ENCODE data around the gene CACNA2D2. TPM values are rescaled to one million over a fixed set of nuclear protein-coding genes. Genes with fewer than 3 reads are reported as not detected.

Gene CACNA2D2
- total RNA-seq, 1 donor from 2014 or later = 2.5 TPM

DNA sequence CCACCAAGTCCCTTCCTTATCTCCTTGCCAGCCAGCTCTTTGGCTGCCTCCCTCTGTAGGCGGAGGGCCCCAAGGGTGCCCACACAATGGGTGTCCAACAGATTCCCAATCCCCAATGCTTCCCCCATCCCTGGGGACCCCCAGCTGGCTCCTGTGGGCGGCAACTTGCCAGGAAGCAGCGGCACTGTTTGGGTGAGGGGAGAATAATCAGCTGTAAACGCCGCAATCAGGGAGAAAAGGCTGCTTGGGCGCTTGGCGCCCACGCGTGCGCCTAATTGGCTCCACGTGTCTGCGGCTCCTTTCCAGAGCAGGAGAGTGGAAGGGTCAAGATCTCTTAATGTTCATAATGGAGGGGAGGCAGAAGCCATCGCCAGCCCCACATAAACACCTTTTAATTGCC is 76.2 kb downstream of the CACNA2D2 start:
- H3K9me3 ChIP-seq = no peaks in the 10 kb centered on the region
- DNase-seq (ENCODE audit: extremely low spot score in 2 of 2) = no peak
- H3K4me3 ChIP-seq = no peak overlapping the region
- TF ChIP-seq, protein P1, sequence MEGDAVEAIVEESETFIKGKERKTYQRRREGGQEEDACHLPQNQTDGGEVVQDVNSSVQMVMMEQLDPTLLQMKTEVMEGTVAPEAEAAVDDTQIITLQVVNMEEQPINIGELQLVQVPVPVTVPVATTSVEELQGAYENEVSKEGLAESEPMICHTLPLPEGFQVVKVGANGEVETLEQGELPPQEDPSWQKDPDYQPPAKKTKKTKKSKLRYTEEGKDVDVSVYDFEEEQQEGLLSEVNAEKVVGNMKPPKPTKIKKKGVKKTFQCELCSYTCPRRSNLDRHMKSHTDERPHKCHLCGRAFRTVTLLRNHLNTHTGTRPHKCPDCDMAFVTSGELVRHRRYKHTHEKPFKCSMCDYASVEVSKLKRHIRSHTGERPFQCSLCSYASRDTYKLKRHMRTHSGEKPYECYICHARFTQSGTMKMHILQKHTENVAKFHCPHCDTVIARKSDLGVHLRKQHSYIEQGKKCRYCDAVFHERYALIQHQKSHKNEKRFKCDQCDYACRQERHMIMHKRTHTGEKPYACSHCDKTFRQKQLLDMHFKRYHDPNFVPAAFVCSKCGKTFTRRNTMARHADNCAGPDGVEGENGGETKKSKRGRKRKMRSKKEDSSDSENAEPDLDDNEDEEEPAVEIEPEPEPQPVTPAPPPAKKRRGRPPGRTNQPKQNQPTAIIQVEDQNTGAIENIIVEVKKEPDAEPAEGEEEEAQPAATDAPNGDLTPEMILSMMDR (IDR thresholded peaks at IDR 0.05) = no peak
- no peak for TF ChIP-seq POLR2A (IDR thresholded peaks at IDR 0.05)
- intact Hi-C loops (cut with DNase I) = no loop called here
- H3K27ac ChIP-seq = no peak overlapping the region
- H3K27me3 ChIP-seq = no peaks in the 10 kb centered on the region
- H3K36me3 ChIP-seq = no peaks in the 10 kb centered on the region
- H3K4me1 ChIP-seq = peaks cover 9% of the 10 kb centered on the region

DNA sequence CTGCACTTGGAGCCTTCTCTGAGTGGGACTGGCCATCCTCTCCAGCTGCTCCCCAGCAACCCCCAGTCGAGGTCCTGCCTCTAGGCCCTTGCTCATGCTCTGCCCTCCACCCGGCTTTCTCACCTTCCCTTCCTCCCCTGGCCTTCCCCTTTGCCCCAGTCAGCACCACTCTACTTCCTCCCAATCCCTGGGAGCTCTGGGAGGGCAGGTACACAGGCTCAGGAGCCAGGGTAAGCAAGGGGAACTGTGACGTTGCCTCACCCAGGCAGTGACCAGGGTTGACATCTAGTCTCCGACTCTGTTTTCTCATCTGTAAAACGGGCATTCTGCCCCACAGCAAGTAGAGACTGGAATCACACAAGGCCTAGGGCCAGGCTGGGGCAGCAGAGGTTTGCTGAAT is 77.5 kb downstream of the CACNA2D2 start:
- Histone ChIP-seq H3K9me3 (no peaks in the 10 kb centered on the region), H3K4me3 (no peak overlapping the region), H3K27ac (no peak overlapping the region), H3K27me3 (no peaks in the 10 kb centered on the region), H3K4me1 (peaks cover 9% of the 10 kb centered on the region), H3K36me3 (no peaks in the 10 kb centered on the region)
- TF ChIP-seq, protein P1 (IDR thresholded peaks at IDR 0.05) = no peak
- DNase-seq (ENCODE audit: extremely low spot score in 2 of 2) = no peak
- intact Hi-C loops (cut with DNase I) = no loop called here

DNA sequence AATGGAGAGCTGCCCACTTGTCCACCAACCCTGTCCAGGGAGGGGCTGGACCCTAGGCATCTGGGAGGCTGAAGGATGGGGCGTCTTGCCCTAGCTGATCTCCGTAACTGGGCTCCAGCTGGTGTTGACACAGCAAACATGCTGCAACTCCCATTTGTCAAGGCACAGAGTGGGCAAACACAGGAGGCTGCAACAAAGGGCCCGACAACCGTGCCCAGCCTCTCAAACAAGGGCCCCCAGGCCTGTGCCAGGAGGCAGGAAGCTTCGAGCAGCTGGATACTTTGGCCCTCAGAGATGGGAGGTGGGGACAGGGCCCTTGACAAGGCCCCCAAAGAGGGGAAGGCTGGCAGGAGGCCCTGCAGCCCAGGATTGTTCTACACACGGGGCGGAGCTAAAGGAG is 79.9 kb downstream of the CACNA2D2 start:
- Histone ChIP-seq H3K4me1 (no peaks in the 10 kb centered on the region), H3K27me3 (no peaks in the 10 kb centered on the region), H3K27ac (no peak overlapping the region), H3K4me3 (no peak overlapping the region), H3K36me3 (no peaks in the 10 kb centered on the region), H3K9me3 (no peaks in the 10 kb centered on the region)
- TF ChIP-seq POLR2AphosphoS5 (IDR thresholded peaks at IDR 0.05; ENCODE audit: insufficient read depth in 1 of 2, low read depth in 1 of 2) = no peak
- TF ChIP-seq POLR2A (IDR thresholded peaks at IDR 0.05) = no peak
- TF ChIP-seq, protein P1 (IDR thresholded peaks at IDR 0.05) = no peak
- no peak for DNase-seq (ENCODE audit: extremely low spot score in 2 of 2)
- intact Hi-C loops (cut with DNase I) = no loop called here

DNA sequence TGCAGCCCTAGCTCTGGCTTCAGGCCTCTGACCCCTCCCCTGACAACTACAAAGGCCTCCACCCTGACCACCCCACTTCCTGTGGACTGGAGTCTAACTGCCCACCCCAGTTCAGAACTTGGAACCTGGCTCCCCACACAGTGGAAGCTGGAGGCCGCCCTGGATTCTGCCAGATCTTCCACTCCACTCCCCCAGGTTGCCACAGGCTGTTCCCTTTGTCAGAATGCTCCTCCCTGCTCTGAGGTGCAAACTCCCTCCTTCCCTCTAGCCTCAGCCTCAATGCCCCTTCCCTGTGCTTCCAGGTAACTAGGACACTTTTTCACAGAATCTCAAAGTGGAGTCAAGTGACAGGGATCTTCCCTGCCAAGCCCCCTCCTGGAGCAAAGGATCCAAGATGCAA is 81.3 kb downstream of the CACNA2D2 start:
- intact Hi-C loops (cut with DNase I) = no loop called here
- no peaks in the 10 kb centered on the region for H3K9me3 ChIP-seq

DNA sequence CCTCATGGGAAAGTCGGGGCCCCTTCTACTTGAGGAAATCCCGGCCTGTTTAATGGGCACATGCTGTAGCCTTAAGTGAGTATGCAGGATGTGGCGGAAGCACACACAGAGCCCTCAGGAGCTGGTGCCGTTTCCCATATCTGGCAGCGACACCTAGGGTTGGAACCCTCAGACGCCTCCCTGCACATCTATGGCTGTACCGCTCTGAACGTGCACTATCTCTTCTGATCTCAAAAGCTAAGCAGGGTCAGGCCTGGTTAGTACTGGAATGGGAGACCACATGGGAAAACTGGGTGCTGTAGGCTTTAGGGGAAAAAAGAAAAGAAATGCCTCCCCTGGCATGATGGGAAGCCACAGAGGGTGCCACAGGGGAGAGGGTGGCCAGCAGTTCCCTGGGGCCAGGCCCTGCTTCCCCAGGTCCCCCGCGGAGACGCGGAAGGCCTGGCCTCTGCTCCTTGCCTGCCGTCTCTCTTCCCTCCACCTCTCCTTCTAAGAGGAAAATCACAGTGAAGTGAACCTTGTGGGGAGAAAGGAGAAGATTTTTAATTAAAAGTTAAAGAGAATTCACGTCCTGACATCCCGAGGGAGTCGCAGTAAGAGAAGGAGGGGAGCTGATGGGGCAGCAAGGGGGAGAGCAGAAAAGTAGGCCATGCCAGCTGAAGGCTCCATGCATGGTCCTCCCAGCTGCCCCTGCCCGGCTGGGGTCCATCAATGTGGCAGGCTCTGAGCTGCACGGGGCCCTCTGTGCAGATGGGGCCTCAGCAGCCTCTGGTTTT is 83.7 kb downstream of the CACNA2D2 start:
- no peaks in the 10 kb centered on the region for H3K36me3 ChIP-seq
- H3K4me1 ChIP-seq = no peaks in the 10 kb centered on the region
- H3K4me3 ChIP-seq = no peak overlapping the region
- TF ChIP-seq, protein P1 (IDR thresholded peaks at IDR 0.05) = no peak
- no peak for TF ChIP-seq POLR2AphosphoS5 (IDR thresholded peaks at IDR 0.05; ENCODE audit: insufficient read depth in 1 of 2, low read depth in 1 of 2)
- no peak for TF ChIP-seq POLR2A (IDR thresholded peaks at IDR 0.05)
- no peak for DNase-seq (ENCODE audit: extremely low spot score in 2 of 2)
- intact Hi-C loops (cut with DNase I) = no loop called here
- no peak overlapping the region for H3K27ac ChIP-seq
- no peaks in the 10 kb centered on the region for H3K9me3 ChIP-seq
- H3K27me3 ChIP-seq = no peaks in the 10 kb centered on the region

More for the DNA sequence above, 81.3 kb downstream of the CACNA2D2 start:
- Histone ChIP-seq H3K27me3 (no peaks in the 10 kb centered on the region), H3K27ac (no peak overlapping the region), H3K4me1 (no peaks in the 10 kb centered on the region), H3K4me3 (no peak overlapping the region), H3K36me3 (no peaks in the 10 kb centered on the region)
- DNase-seq (ENCODE audit: extremely low spot score in 2 of 2) = no peak
- TF ChIP-seq, protein P1 (IDR thresholded peaks at IDR 0.05) = no peak
- no peak for TF ChIP-seq POLR2AphosphoS5 (IDR thresholded peaks at IDR 0.05; ENCODE audit: insufficient read depth in 1 of 2, low read depth in 1 of 2)
- no peak for TF ChIP-seq POLR2A (IDR thresholded peaks at IDR 0.05)
